Heart right ventricle (tissue), 16 donors: ENCODE data around the gene TAF5L. TPM values are rescaled to one million over a fixed set of nuclear protein-coding genes. Genes with fewer than 3 reads are reported as not detected.
A peak's percentile ranks its signal among the peaks of the same experiment; 100 is the strongest.

Source experiments
- ATAC-seq, 8 donors: fragments of 200-7000 bp; cut with Tn5 transposase; one replicate each; pipeline ENCODE4 v1.9.1; 2020; ENCODE audit warnings: mild to moderate bottlenecking in 8 of 8, moderate library complexity in 8 of 8, moderate number of reproducible peaks in 1 of 8
- DNase-seq, 2 donors: peaks; one replicate each; pipeline ENCODE4 v3.0.0-alpha.2; 2020
- H3K27ac ChIP-seq, 10 donors: fragments of 200-600 bp; sonication (generic) in 2 of 10; one replicate each; pipeline versions ENCODE4 v1.5.0 to v1.8.0; 2020 to 2022; ENCODE audit warnings: mild to moderate bottlenecking in 3 of 10
- H3K27me3 ChIP-seq, 7 donors: fragments of 200-600 bp; one replicate each; pipeline ENCODE4 v1.8.0; 2021 to 2022; ENCODE audit warnings: mild to moderate bottlenecking in 2 of 7
- H3K36me3 ChIP-seq, 9 donors: fragments of 200-600 bp; sonication (generic) in 1 of 9; one replicate each; pipeline versions ENCODE4 v1.5.0 to v1.8.0; 2020 to 2022; ENCODE audit warnings: mild to moderate bottlenecking in 2 of 9
- H3K4me1 ChIP-seq, 9 donors: fragments of 200-600 bp; sonication (generic) in 1 of 9; one replicate each; pipeline versions ENCODE4 v1.5.0 to v1.8.0; 2020 to 2022; ENCODE audit warnings: mild to moderate bottlenecking in 4 of 9
- H3K4me3 ChIP-seq, 10 donors: fragments of 200-600 bp; sonication (generic) in 2 of 10; one replicate each; pipeline versions ENCODE4 v1.5.0 to v1.8.0; 2020 to 2022; ENCODE audit warnings: mild to moderate bottlenecking in 7 of 10, moderate library complexity in 2 of 10
- H3K9me3 ChIP-seq, 11 donors: fragments of 200-600 bp in 10 of 11; sonication (generic) in 2 of 11; one replicate each; pipeline versions ENCODE4 v1.5.0 to v1.8.0; 2013 to 2022; ENCODE audit warnings: mild to moderate bottlenecking in 2 of 11, control low read depth in 1 of 11, moderate library complexity in 1 of 11
- CTCF ChIP-seq, 9 donors: fragments of 200-600 bp; sonication (generic) in 2 of 9; IDR thresholded peaks; one replicate each; pipeline versions ENCODE4 v1.5.0 to v1.8.0; 2021 to 2022; ENCODE audit warnings: antibody characterized with exemption in 9 of 9, mild to moderate bottlenecking in 5 of 9, moderate library complexity in 1 of 9
- WGBS, 2 donors: extraction: QIAGEN DNeasy Blood & Tissue Kit; methylation state at CpG; one replicate each; pipeline ENCODE4 v1.1.7; 2013; ENCODE audit warnings: inconsistent platforms in 1 of 2; 5-methylcytosine and 5-hydroxymethylcytosine counted together
- intact Hi-C, 10 donors: fragments of 100-400 bp; cut with DNase I; formaldehyde crosslinking; loops; one replicate each; pipeline versions ENCODE4 v1.11.1 to v1.14.2; 2022
- long read RNA-seq, 3 donors: library from polyadenylated mRNA; unstranded; transcript quantifications; one replicate each; pipeline ENCODE4 v2.0.0, GENCODE V29; 2020 to 2021
- polyA plus RNA-seq, 2 donors: library from polyadenylated mRNA; stranded (reverse); fragments of 200-250 nt; gene quantifications; one replicate each; pipeline ENCODE4 v1.2.3, GENCODE V29; 2013
- total RNA-seq, 10 donors: library from RNA; stranded (reverse); fragmentation: NEBNext Ultra II Directional in 3 of 10; extraction: Animal tissue kit (Norgen Biotek cat#: 25700) in 3 of 10; gene quantifications; one replicate each; pipeline versions ENCODE4 v1.2.1 to v1.2.4, GENCODE V29; 2021 to 2023
- donor health status: Arrhythmogenic right ventricular cardiomyopathy.
- donor health status: ischemic (EF 13 %, LVEDD 7.1; RV severe dilation, severe dysfunction).
- donor health status: healthy with polysubstance abuse.
- donor health status: DM: no; HTN: yes; CAD: no.
- donor health status: DM: no; HTN: no; CAD: no.
- donor health status: ischemic (EF 25% LVEDD 6.9; RV normal size, moderate dysfunction).
- donor health status: ischemic (EF 25% LVEDD 5.7; RV mildly dilated, moderate dysfunction).
- donor health status: healthy.
- donor health status: DM: yes; HTN: yes; CAD: no.
- donor health status: Ischemic cardiomyopathy.
- donor health status: ischemic (EF 35%, LVEDD 5.7; RV mildly dilated, moderate dysfunction).
- donor health status: nonischemic (EF 11% LVEDD 7.7; RV severe dilation, severe dysfunction).
- donor health status: DM: yes; HTN: yes; CAD: no.
- donor health status: PGD.
- donor health status: ischemic (EF 29% LVEDD 5.4; RV normal size, mild dysfunction).
- donor health status: nonischemic (EF 23%, LVEDD 6.1; RV moderate dilation, normal function).

TAF5L gene
- total RNA-seq = 10 to 100 TPM in 9 of 10 donors, 1 to 10 TPM in 1; 9.7 to 13.7 (median 11.2) TPM
- polyA plus RNA-seq = 1 to 10 TPM; 6.0 to 8.6 TPM
- long read RNA-seq, donor 1 = 0 reads
- long read RNA-seq, donor 2, full-length matches to known transcripts = 4 of 9 reads
- long read RNA-seq, donor 2, partial matches to known transcripts = 0 of 9 reads
- long read RNA-seq, donor 2, other reads (novel, unspliced or antisense) = 5 of 9 reads
- long read RNA-seq, donor 3, full-length matches to known transcripts = 2 of 4 reads
- long read RNA-seq, donor 3, partial matches to known transcripts = 1 of 4 reads
- long read RNA-seq, donor 3, other reads (novel, unspliced or antisense) = 1 of 4 reads

DNA sequence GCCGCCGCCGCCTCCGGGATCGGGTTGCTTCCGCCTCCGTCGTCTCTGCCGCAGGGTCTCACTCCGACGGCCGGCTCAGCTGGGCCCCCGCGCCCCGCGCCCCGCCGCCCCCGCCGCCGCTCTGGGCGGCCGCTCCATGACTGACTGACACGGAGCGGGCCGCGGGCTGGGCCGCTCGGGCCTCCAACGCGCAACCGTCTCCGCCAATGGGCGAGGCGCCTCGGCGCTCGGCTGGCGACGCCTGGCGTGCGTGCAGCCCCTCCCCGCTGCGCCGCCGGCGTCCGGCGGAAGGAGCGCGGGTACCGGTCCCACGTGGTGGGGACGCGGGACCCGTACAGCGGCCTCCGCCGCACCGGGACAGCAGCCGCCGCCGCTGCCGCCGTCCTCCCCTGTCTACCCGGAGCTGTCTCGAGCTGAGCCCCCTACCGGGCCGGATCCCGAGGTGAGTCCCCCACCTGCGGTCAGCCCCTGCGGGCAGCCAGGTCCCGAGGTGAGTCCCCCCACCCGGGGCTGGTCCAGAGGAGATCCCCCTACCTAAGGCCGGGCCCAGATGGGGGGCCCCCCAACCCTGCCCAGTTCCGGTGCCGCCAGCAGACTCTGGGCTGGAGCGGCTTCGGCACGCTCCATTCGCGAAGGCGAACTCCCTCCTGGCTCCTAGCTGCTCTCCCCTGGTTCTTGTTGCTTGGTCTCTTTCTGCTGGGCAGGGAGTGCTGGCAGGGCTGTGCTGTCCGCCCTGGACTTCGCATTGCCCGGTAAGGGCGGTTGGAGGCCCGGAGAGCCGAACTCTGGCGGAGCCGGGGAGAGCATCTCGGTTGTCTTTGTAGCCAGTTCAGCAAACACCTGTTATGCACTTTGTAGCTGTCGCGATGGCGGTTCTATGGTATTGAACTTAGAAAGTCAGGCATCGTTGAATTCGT, at the start of gene TAF5L, which contains the start of gene URB2:
TSS of gene TAF5L (minus strand) at position 208 of the 917 bp plus-strand sequence. CDS start 11,640 bp downstream, outside the sequence.
TSS of gene URB2 (plus strand) at position 333 of the 917 bp plus-strand sequence. CDS start 1,387 bp downstream, outside the sequence.
- ATAC-seq (peak; percentile 96 to 99 (median 98)), DNase-seq (peak; percentile 84 to 88)
- no peaks in the 10 kb centered on the region for H3K9me3 ChIP-seq
- H3K27me3 ChIP-seq = no peaks in the 10 kb centered on the region
- 0% methylated on average over 82 to 97 of the region's 97 CpGs for WGBS, 2 donors
- peaks cover 10 to 57% (median 38%) of the 10 kb centered on the region in 9 donors for H3K4me1 ChIP-seq
- H3K4me3 ChIP-seq = peak within 1 kb of the TSS; percentile 70 to 99 (median 94)
- intact Hi-C loops = loop anchor here in 9 of 10 donors (1.0 to 10.0 kb wide), 7 partner anchors 67 to 119 kb away; partner anchors contain the start of genes ABCB10 (in 6 of the 9) and NUP133 (in 1 of the 9)
- peak within 1 kb of the TSS; percentile 85 to 95 (median 92) for H3K27ac ChIP-seq
- TF ChIP-seq CTCF (IDR thresholded peaks at IDR 0.05) = no peak
- peaks cover 0 to 12% (median 0%) of the 10 kb centered on the region in 9 donors for H3K36me3 ChIP-seq

GRCh38 chr1:229675396-229675795, 49.5 kb upstream of the TAF5L start:
- TF ChIP-seq CTCF (IDR thresholded peaks at IDR 0.05) = no peak
- Histone ChIP-seq H3K9me3 (peaks cover 0 to 10% (median 0%) of the 10 kb centered on the region in 11 donors), H3K27me3 (no peaks in the 10 kb centered on the region), H3K27ac (no peak overlapping the region), H3K4me1 (no peaks in the 10 kb centered on the region), H3K36me3 (no peaks in the 10 kb centered on the region), H3K4me3 (no peak overlapping the region)
- intact Hi-C loops = no loop called here
- no peak for ATAC-seq
- DNase-seq = no peak

- Histone ChIP-seq H3K36me3 (no peaks in the 10 kb centered on the region), H3K27me3 (no peaks in the 10 kb centered on the region), H3K4me1 (peaks cover 0 to 5% (median 0%) of the 10 kb centered on the region in 9 donors), H3K9me3 (no peaks in the 10 kb centered on the region), H3K4me3 (no peak overlapping the region), H3K27ac (no peak overlapping the region)
- WGBS, 2 donors = 64 to 65% methylated on average over 5 of the region's 5 CpGs
- no peak for TF ChIP-seq CTCF (IDR thresholded peaks at IDR 0.05)
- intact Hi-C loops = no loop called here
- DNase-seq (no peak), ATAC-seq (no peak)
Measured at GRCh38 chr1:229674042-229674441, 48.1 kb upstream of the TAF5L start.

DNA sequence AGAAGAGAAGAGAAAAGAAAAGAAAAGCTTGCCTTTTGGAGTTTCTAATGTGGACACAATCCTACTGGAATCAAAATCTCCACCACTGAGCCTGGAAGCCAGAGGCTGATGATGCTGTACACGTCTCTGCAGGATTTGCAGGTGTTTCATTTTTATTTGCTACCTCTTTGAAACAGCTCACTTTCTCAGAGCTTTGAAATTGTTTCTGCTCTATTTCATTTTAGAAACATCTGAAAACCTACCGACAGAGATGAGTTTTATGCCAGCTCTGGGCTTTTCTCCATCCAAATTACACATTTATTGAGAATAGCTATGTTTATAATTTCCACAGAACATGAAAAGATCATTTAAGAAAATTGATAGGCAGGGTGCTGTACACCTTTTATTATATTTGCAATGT, 46.3 kb upstream of the TAF5L start:
- Histone ChIP-seq H3K27ac (no peak overlapping the region), H3K4me3 (no peak overlapping the region), H3K36me3 (no peaks in the 10 kb centered on the region), H3K4me1 (peaks cover 0 to 7% (median 0%) of the 10 kb centered on the region in 9 donors), H3K9me3 (no peaks in the 10 kb centered on the region), H3K27me3 (no peaks in the 10 kb centered on the region)
- TF ChIP-seq CTCF (IDR thresholded peaks at IDR 0.05) = no peak
- intact Hi-C loops = no loop called here
- WGBS, 2 donors = 82 to 83% methylated on average over 2 of the region's 2 CpGs
- DNase-seq (no peak), ATAC-seq (no peak)
